ENCODE results near the gene BRICD5.

The BRICD5 gene

DNA sequence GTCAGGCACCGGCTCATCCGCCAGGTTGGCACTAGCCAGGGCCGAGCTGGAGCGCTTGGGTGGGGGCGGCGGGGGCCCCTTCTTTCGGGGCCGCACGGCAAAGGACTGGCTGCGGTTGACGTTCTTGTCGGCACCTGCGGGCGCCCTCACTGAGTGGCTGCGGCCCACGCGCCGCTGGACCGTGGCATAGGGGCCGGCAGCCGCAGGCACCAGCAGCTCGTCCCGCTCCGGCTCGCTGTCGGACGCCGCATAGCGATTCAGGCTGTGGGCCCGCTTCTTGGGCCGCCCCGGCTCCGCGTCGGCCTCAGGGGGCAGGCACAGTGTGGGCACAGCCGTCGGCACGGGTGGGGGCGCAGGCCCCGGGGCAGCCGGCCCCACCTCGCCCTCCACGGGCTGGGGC is 30.2 kb downstream of the BRICD5 start:
- H3K4me3 ChIP-seq (ENCODE audit: control insufficient read depth, low read depth, low read length): no peak overlapping the region
- no peak for TF ChIP-seq CTCF (IDR thresholded peaks at IDR 0.05; ENCODE audit: control insufficient read depth, insufficient read depth, low read depth, low read length, missing control alignments)
- DNase-seq (ENCODE audit: low read depth): no peak

GRCh38 chr16:2179576-2179975 is 31.1 kb downstream of the BRICD5 start:
- H3K4me3 ChIP-seq (ENCODE audit: control insufficient read depth, low read depth, low read length): no peak overlapping the region
- no peak for DNase-seq (ENCODE audit: low read depth)
- no peak for TF ChIP-seq CTCF (IDR thresholded peaks at IDR 0.05; ENCODE audit: control insufficient read depth, insufficient read depth, low read depth, low read length, missing control alignments)

DNA sequence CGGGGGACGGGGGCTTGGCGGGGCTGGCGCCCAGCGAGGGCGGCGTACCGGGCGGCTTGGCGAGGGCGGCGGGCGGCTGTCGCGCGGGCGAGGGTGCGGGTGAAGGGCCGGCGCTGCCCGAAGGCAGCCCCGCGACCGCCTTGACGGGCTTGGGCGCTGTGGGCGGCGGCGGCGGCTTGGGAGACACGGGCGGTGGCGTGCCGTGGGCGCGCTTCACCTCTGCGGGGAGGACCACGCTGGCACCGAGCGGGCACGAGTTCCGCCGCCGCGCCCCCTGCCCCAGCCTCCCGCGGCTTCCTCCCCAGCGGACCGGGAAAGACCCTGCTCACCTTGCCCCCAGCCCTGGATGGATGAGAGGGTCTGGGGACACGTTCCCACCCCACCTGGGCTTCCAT is 31.6 kb downstream of the BRICD5 start:
- DNase-seq (ENCODE audit: low read depth): no peak
- no peak overlapping the region for H3K4me3 ChIP-seq (ENCODE audit: control insufficient read depth, low read depth, low read length)
- no peak for TF ChIP-seq CTCF (IDR thresholded peaks at IDR 0.05; ENCODE audit: control insufficient read depth, insufficient read depth, low read depth, low read length, missing control alignments)

- no peak for TF ChIP-seq CTCF (IDR thresholded peaks at IDR 0.05; ENCODE audit: control insufficient read depth, insufficient read depth, low read depth, low read length, missing control alignments)
Observed at GRCh38 chr16:2178321-2179106, 32.1 kb downstream of the BRICD5 start.

DNA sequence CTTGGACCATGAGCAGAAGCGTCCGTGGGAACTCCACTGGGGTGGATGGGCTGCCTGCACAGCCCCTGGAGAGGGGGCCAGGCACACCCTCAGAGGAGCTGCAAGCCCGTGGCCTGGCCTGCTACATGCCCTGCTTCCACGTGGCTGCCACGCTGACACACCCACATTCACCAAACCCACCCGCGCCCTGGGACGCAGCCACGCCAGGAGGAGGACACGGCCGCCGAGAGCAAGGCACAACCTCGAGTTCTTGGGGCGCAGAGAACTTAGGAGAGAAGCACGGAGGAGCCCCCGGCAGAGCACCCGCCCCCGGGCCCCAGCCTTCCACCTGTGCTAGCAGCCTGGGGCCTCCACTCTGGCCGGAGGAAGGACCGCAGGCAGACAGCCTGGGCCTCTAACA is 33.1 kb downstream of the BRICD5 start:
- H3K4me3 ChIP-seq (ENCODE audit: control insufficient read depth, low read depth, low read length): no peak overlapping the region
- no peak for DNase-seq (ENCODE audit: low read depth)
- no peak for TF ChIP-seq CTCF (IDR thresholded peaks at IDR 0.05; ENCODE audit: control insufficient read depth, insufficient read depth, low read depth, low read length, missing control alignments)

More at GRCh38 chr16:2178321-2179106, 32.1 kb downstream of the BRICD5 start:
- DNase-seq (ENCODE audit: low read depth): no peak
- no peak overlapping the region for H3K4me3 ChIP-seq (ENCODE audit: control insufficient read depth, low read depth, low read length)

GRCh38 chr16:2177101-2177500 is 33.6 kb downstream of the BRICD5 start:
- no peak for TF ChIP-seq CTCF (IDR thresholded peaks at IDR 0.05; ENCODE audit: control insufficient read depth, insufficient read depth, low read depth, low read length, missing control alignments)
- DNase-seq (ENCODE audit: low read depth): no peak
- H3K4me3 ChIP-seq (ENCODE audit: control insufficient read depth, low read depth, low read length): no peak overlapping the region
